Forelimb muscle (tissue), 1 donor: ENCODE measurements around the gene GPSM1. TPM values are rescaled to one million over a fixed set of nuclear protein-coding genes. Genes with fewer than 3 reads are reported as not detected.

Experiments used
- DNase-seq: peaks from one replicate; pipeline ENCODE4 v3.0.0-alpha.2; 2013; ENCODE audit warnings: low read depth
- polyA plus RNA-seq: library from polyadenylated mRNA; unstranded; fragments of 120-200 nt; gene quantifications from one replicate; pipeline ENCODE4 v1.2.1, GENCODE V29; 2013; ENCODE audit not compliant: insufficient read length

GPSM1 gene
- 26.0 TPM for polyA plus RNA-seq

DNA sequence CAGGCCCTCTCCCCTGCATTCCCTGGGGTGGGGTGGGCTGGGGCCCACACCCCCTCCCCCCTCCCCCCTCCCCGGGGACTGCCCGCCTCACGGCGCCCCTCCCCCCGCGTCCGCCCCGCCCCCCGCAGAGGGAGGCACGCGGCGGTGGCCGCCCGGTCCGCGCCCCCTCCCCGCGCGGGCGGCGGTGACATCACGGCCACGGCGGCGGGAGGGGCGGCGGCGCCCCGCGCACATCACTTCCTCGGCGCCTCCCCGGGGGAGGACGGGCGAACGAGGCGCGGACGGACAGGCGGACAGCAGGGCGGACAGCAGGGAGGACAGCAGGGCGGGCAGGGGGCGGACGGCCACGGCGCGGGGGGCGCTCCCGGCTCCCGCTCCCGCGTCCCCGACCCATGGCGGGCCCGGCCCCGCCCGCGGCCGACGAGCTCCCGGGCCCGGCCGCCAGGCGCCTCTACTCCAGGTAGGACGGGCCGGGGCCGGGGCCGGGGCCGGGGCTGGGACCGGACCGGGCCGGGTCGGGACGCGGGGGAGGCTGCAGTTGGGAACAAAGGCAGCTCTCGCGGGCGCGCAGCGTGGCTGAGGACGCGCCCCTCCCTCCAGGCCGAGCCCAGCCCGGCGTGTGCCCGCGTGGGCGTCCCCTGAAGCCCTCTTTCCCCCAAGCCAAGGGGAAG is at the start of gene GPSM1:
GPSM1 (plus strand) TSS at position 236 of the 671 bp plus-strand sequence; CDS start at position 393, 157 bp downstream.
- no peak for DNase-seq

GRCh38 chr9:136277746-136278145 is 49.6 kb upstream of the GPSM1 start:
- no peak for DNase-seq

DNA sequence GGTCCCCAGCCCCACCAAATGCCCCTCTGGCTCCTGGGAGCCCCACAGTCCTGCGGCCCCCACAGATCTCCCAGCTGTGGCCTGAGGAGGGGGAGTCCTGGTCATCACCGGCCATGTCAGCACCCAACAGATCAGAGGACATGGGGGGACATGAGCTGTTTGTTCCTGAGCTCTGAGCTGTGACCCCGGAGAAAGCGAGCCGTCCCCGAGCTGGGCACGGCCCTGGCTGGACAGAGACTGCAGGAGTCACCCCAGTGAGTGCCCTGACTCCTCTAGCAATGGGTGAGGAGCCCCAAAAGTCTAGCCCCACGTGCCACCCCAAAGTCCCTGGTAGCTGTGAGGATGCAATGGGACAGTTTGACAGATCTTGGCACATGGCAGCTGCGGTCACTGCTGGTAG is 49.1 kb upstream of the GPSM1 start:
- no peak for DNase-seq

GRCh38 chr9:136278894-136279293 is 48.4 kb upstream of the GPSM1 start:
- no peak for DNase-seq

DNA sequence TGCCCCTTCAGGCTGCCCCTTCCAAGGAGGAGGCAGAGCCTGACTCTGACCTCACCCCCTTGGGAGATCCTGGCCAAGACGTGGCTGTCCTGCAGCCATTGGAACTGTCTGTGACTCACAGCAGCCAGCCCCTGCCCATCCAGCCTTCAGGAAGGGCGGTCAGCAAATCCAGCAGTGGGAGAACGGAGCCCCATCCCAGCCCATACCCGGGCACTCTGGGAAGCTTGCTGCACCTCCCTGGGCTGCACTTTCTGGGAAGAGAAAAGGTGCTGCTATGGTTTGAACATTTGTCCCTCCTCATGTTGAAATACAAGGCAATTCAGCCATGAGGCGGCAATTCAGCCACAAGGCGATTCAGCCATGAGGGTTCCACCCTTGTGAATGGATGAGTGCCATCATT is 47.9 kb upstream of the GPSM1 start:
- no peak for DNase-seq

DNA sequence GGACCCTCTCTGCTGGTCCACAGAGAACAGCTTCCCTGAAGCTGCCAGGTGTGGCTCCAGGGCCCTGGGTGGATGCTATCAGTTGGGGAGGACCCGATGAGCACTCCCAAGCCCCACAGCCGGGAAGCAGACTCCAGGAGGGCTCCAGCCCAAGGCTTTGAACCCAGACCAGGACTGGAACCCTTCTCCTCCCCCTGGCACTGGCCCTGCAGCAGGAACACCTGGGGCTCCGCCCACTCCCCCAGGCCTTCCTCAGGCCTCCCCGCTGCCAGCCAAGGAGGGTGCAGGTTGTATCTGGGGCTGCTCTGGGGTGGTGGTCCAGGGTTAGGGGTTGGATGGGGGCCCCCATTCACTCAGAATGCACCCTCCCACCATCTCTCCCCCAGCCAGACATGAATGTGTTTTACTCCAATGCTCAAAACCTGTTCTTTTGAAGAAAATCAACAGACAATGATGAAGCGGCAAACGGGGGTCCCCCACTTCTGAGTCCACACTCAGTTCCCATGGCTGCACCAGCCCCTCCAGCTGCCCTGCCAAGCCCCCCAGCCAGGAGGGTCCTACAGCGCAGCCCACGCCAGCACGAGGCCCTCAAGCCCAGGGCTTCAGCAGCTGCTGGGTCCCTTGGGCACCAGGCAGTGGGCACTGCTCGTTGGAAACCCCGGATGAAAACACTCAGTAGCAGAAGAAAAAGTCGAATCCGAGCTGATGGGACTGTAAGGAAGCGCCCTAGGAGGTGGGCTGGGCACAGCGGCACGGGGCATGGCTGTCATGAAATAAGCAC is 46.6 kb upstream of the GPSM1 start:
- no peak for DNase-seq

DNA sequence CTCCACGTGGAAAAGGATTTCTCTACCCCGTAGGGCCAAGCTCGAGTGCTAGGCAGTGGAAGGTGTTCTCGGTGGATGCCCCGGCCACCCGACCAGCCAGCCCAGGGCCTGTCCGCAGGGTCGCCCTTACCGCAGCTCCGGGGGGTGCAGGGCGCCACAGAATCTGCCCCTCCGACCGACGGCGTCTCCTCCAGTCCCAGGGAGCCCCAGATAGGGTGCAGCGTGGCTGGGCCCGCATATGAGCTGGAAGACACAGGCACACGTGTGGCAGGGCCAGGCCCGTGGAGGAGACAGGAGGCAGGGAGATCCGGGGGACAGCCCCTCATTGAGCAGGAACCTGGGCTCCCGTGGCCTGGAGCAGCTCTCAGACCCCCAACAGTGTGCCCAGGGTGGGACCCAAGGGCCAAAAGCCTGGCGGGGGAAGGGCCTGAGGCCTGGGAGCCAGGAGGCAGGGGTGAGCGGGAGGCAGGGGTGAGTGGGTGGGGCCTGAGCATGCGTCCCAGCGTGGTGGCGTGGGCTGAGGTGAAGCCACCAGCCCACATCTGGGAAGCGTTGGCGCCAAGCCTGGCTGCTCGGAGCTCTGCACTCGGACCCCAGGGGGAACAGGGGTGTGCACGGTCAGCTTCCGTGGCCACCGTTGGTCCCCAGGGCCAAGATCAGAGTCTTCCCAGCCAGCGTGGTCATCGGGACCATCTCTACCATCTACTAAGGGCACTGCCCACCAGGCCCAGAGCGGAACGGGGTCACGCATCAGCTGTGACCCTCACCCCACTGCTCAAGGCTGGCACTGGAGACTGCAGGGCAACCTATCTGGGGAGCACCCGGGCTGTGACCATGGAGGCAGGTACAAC is 45.7 kb upstream of the GPSM1 start:
- no peak for DNase-seq

GRCh38 chr9:136282272-136282861 is 45.0 kb upstream of the GPSM1 start:
- DNase-seq, result no peak

GRCh38 chr9:136283291-136284235 is 43.8 kb upstream of the GPSM1 start:
- DNase-seq, result no peak

DNA sequence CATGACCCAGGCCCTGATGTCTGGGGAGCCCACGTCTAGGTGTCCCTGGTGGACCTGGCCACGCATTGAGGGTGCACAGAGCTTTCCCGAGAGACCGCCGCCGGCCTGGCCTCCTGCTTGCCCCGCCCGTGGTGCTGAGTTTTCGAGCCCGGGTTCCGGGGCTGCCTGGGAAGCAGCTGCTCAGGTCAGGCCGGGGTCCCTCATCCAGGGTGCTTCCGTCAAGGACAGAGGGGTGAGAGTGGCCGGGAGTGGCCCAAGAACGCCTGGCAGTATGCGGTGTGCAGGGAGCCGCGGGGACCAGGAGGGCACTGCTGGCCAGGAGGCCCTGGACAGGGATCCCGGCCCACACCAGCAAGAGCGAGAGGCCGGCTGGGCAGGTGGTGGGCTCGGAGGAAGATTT is 43.0 kb upstream of the GPSM1 start:
- DNase-seq, result no peak

- no peak for DNase-seq
Observed at GRCh38 chr9:136284951-136285350, 42.4 kb upstream of the GPSM1 start.

- DNase-seq, result no peak
Observed at GRCh38 chr9:136285501-136286358, 41.6 kb upstream of the GPSM1 start.

- DNase-seq, result no peak
Observed at GRCh38 chr9:136286359-136286986, 40.9 kb upstream of the GPSM1 start.

GRCh38 chr9:136286987-136287379 is 40.4 kb upstream of the GPSM1 start:
- DNase-seq, result no peak

GRCh38 chr9:136287960-136288753 is 39.2 kb upstream of the GPSM1 start:
- DNase-seq, result no peak

- no peak for DNase-seq
Observed at GRCh38 chr9:136289651-136290507, 37.5 kb upstream of the GPSM1 start.

- DNase-seq, result no peak
Observed at GRCh38 chr9:136290508-136291000, 36.8 kb upstream of the GPSM1 start.
